HG03521 (cell line): Measurements from ENCODE around the gene KCTD15.
"Not testable (repeated sequence)": the region's sequence is repeated elsewhere in the genome, so short reads cannot be mapped to it uniquely, and the experiment has no call there.

Source experiments
- ATAC-seq: cut with Tn5 transposase; IDR thresholded peaks from one replicate; pipeline ENCODE4 v1.9.1; 2021; ENCODE audit warnings: mild to moderate bottlenecking, moderate library complexity; ENCODE audit not compliant: unreplicated experiment

Gene KCTD15

DNA sequence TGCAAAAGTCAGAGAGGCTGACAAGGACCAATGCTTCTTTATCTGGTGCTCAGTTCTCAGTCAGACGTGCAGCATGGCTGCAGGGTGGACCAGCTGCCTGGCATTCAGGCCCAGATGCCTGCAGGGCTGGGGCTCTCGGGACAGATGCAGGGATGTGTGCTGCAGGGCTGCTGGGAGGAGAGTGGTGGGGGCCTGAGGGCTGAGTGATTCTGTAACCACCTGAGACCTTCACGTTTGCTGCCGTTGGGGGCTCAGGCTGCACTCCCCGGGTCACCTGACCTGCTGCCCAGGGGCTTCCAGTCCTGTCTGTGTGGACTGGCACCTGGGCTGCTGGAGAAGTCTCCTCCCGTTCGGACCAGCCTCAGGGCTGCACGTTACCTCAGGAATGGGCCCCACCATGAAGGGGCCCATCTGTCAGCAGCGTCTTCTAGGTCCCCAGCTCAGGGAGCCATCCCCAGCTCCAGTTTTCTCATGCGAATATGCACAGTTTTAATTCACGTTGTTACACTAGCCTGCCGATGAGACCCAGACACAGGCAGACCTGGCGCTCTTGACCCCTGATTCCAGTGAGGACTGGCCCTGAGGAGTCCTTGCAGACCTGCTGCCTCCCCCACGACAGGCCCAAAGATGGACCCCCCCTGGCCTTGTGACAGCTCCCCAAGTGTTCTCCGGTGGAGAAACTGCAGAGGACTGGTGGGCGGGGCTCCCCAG, 16.9 kb downstream of the KCTD15 start:
- no peak for ATAC-seq

- no peak for ATAC-seq
Observed at GRCh38 chr19:33814181-33815165, 17.8 kb downstream of the KCTD15 start.

DNA sequence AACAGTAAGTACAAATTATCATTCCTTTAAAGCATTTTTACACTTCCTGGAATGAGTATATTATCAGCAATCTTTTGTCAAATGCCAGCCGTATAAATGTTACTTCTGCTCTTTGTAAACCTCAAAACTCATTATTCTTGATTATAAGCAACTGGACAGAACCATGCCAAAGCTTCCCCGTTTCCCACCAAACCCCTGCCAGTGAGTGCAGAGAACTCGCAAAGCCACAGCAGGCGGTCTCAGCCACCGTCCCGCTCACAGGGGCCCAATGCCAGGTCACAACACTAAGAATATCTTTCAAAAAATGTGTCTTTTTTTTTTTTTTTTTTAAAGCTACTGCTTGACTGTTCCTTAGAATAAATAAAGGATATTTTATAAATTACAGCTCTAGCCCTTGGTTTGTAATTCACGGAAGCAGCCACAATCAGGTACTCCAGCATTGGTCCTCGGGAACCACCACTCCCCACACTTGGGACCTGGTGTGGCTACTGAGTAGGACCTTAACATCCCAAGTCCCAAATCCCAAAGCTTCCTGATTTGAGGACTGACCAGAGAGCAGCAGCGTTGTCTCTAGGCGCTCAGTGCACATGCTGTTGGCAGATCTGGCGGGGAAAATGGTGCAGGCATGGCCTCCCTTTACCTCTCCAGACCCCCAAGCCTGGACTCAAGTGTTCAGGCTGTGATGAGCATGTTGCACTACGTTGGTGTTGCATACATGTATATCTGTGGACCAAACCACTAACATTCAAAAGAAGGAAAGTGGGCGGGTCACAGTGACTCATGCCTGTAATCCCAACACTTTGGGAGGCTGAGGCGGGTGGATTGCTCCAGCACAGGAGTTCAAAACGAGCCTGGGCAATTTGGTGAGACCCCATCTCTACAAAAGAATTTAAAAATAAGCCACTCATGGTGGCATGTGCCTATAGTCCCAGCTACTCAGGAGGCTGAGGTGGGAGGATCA, 19.0 kb downstream of the KCTD15 start:
- no peak for ATAC-seq

DNA sequence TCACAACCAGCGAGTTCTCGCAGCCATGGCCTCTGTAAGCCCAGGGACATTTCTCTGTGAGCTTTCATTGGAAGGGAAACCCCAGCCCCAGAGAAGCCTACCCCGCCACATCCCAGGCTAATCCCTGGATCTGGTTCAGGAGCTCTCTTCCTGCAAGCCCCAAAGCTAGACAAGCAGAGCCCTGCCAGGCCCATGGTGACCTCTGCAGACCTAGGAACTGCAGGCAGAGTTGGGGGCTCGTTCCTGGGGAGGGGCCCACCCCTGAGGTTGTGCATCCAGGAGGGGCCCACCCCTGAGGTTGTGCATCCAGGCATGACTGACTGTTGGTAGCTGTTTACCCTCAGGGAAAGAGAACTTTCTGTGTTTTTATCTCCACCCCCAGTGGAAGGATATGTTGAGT, 21.7 kb downstream of the KCTD15 start:
- ATAC-seq = no peak

GRCh38 chr19:33819078-33819477, 22.4 kb downstream of the KCTD15 start:
- not testable (repeated sequence) for ATAC-seq

DNA sequence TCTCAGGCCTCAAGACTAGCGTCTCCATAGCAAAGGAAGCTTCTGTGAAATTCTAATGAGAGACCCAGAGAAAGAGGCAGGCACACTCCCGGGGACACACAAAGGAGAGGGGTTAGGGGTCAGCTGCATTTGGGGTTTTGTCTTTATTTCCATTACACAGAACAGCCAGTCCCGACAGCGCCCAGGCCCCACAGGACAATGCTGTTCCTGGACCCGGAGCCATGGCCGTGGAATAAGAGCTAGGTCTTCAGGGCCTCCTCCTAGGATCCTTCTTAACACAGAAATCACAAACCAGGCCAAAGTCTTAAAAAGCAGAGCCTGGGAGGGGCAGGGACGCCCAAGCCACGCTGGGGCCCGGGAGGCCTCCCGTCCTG, 22.8 kb downstream of the KCTD15 start:
- ATAC-seq = no peak

- ATAC-seq = no peak
Observed at GRCh38 chr19:33819880-33820781, 23.5 kb downstream of the KCTD15 start.

GRCh38 chr19:33821871-33822270, 25.2 kb downstream of the KCTD15 start:
- ATAC-seq = no peak

DNA sequence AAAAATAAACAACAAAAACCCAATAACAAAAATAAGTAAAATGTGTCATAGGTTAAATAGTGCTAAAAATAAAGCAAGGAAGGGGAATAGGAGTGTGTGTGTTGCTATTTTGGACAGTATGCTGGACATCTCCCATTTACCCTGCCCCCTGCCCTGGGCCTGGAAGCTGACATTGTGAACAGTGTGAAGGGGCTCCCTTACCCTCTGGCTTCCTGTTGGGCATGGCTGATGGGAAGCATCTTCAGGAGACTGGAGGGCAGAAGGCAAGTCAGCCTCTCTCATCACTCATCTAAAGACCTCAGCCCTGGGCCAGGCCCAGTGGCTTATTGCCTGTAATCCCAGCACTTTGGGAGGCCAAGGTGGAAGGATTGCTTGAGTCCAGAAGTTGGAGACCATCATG, 26.7 kb downstream of the KCTD15 start:
- no peak for ATAC-seq

DNA sequence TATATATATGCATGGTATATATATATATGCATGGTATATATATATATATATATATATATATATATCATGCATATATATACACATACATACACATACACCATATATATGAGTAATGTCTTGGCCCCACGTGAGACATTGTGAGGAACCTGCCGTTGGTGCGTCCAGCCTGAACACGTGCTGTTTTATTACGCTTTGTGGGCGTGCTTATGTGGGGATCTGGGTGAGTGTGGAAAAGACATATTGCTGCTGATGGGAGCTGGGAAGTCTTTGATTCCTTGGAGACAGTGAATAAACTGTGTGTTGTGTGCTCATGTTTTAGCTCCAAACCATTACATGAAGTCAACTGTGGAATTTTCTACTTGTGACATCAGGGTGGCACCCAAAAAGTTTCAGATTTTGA, 28.9 kb downstream of the KCTD15 start:
- no peak for ATAC-seq

- no peak for ATAC-seq
Observed at GRCh38 chr19:33826521-33826920, 29.9 kb downstream of the KCTD15 start.

- no peak for ATAC-seq
Observed at GRCh38 chr19:33828266-33829075, 31.8 kb downstream of the KCTD15 start.

GRCh38 chr19:33830264-33830663, 33.6 kb downstream of the KCTD15 start:
- no peak for ATAC-seq

DNA sequence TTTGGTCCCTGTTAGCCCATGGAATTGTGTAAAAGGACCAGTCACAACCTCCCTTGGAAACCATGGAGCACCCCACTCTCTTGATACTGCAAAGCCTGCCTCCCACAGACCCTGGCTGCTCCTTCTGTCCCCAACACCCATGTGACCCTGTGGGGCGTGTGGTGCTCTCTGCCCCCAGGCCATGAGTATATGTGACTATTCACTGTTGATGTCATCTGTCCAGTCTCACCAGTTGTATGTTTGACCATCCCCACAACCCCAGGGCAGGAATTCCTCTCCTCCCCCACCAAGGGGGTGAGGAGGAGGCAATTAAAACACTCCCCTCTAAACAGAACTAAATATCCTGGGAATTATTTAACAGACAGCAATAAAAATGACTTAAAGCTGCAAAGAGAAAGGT, 35.2 kb downstream of the KCTD15 start:
- ATAC-seq = no peak

- ATAC-seq = no peak
Observed at GRCh38 chr19:33832633-33833032, 36.0 kb downstream of the KCTD15 start.

GRCh38 chr19:33840382-33840781, 43.7 kb downstream of the KCTD15 start:
- no peak for ATAC-seq

GRCh38 chr19:33840783-33841182, 44.1 kb downstream of the KCTD15 start:
- ATAC-seq = no peak

GRCh38 chr19:33841685-33842084, 45.0 kb downstream of the KCTD15 start:
- ATAC-seq = no peak

DNA sequence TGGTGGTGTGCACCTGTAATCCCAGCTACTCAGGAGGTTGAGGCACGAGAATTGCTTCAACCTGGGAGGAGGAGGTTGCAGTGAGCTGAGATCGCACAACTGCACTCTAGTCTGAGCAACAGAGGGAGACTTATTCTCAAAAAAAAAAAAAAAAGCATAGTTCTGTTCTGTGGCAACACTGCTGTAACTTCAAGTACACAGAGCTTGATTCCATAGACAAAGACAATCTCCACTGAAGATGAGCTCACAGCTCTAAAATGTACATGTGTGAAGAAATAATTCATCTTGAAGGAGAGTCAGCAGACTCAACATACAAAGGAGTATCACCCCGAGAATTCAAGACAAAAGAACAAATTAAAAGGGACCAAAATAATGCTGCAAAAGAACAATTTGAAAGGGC, 47.8 kb downstream of the KCTD15 start:
- ATAC-seq = no peak
